ENCODE data around the gene HS3ST3B1. TPM values are rescaled to one million over a fixed set of nuclear protein-coding genes. Genes with fewer than 3 reads are reported as not detected.

HS3ST3B1 gene
- total RNA-seq, 4 donors from 2014 or later = 4.3 to 30.1 (median 15.5) TPM

DNA sequence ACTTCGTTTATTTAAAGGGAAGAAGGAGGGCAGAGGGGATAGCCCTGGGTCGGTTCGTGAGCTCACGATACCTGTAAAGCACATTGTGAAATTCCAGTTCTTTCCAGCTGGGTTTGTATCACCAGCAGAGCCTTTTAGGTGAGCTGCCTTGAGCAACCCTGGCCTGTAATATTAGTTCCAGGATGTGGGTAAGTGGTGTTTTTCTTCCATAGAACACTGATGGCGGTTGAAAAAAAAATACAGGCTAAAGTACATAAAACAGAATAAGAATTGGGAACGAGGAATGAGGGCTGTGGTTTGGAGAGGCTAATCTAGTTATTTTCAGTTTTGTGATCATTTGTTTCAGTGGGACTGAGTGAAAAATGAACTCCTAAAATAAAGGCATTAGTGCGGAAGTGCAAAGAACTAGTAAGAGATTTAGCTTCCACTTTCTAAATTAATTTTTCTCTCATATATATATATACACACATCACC is 20.6 kb downstream of the HS3ST3B1 start:
- intact Hi-C loops (cut with DNase I; ENCODE audit: low total_unique reads) = no loop called here
- no peak overlapping the region for H3K4me3 ChIP-seq (ENCODE audit: low read depth, poor library complexity, severe bottlenecking)
- 70 to 78% methylated on average over 7 of the region's 7 CpGs for WGBS, 2 donors
- no peak for TF ChIP-seq POLR2A (IDR thresholded peaks at IDR 0.05)
- TF ChIP-seq, protein P1, sequence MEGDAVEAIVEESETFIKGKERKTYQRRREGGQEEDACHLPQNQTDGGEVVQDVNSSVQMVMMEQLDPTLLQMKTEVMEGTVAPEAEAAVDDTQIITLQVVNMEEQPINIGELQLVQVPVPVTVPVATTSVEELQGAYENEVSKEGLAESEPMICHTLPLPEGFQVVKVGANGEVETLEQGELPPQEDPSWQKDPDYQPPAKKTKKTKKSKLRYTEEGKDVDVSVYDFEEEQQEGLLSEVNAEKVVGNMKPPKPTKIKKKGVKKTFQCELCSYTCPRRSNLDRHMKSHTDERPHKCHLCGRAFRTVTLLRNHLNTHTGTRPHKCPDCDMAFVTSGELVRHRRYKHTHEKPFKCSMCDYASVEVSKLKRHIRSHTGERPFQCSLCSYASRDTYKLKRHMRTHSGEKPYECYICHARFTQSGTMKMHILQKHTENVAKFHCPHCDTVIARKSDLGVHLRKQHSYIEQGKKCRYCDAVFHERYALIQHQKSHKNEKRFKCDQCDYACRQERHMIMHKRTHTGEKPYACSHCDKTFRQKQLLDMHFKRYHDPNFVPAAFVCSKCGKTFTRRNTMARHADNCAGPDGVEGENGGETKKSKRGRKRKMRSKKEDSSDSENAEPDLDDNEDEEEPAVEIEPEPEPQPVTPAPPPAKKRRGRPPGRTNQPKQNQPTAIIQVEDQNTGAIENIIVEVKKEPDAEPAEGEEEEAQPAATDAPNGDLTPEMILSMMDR (IDR thresholded peaks at IDR 0.05) = no peak
- no peak for DNase-seq (ENCODE audit: low spot score in 2 of 2)

DNA sequence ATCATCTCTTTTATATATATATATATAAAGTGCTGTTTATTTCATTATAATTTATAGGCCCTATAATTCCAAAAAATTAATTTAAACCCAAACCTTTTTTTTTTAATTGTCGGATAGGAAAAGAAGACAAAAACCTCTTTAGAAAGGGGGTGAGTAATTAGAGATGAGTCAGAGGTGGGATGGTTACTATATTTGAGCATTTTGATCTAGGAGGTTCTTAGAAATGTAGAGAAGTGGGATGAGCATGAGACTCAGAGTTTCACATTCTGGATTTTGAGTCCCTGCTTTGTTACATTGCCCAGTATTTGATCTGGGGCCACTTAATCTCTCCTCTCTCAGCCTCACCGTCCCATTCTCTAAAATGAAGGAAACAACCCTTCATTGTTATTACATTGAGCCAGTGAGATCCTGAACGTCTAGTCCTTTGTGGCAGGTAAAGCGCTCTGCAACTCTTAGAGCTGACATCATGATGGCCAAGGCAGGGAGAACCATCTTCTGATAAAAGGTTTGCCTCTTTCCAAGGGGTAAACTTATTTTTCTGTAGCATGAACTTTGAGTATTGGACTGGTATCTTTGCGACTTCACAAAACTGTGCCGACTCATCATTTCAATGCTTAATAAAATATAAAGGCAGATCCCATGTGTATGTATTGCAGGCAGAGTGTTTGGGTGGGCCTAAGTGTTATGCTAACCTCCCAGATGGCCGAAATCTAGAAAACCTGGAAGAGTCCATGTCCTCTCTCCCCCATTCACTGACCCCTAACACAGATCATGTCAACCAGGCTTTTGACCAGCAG is 21.3 kb downstream of the HS3ST3B1 start:
- whole genome bisulfite sequencing, 2 donors = 90 to 92% methylated on average over 7 of the region's 7 CpGs
- TF ChIP-seq POLR2A (IDR thresholded peaks at IDR 0.05) = no peak
- TF ChIP-seq, protein P1 (IDR thresholded peaks at IDR 0.05) = no peak
- peak in 1 of 2 donors; percentile 28 for DNase-seq (ENCODE audit: low spot score in 2 of 2)
- intact Hi-C loops (cut with DNase I; ENCODE audit: low total_unique reads) = no loop called here
- H3K4me3 ChIP-seq (ENCODE audit: low read depth, poor library complexity, severe bottlenecking) = no peak overlapping the region

DNA sequence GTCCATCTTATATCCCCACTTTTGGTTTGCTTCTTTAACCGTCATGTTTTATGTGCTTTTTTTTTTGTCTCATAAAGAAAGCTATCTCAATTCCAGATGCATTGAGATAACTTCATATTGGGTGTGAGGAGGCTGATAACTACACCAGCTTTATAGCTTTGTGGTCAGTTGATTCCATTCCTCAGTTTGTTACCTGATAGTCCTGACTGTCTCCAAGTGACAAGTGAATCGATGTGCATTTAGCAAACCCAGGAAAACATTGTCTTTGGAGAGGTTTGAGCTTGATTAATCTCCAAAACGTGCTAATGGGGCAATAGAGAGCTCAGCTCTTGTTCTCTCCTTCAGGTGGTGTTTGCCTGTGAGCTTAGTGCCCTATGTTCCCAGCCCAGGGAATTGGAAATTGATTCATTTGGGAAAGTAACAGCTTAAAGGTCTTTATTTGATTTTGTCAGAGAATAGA is 22.7 kb downstream of the HS3ST3B1 start:
- TF ChIP-seq POLR2A (IDR thresholded peaks at IDR 0.05) = no peak
- TF ChIP-seq, protein P1 (IDR thresholded peaks at IDR 0.05) = no peak
- intact Hi-C loops (cut with DNase I; ENCODE audit: low total_unique reads) = no loop called here
- no peak for DNase-seq (ENCODE audit: low spot score in 2 of 2)
- 53 to 69% methylated on average over 3 of the region's 3 CpGs for WGBS, 2 donors
- no peak overlapping the region for H3K4me3 ChIP-seq (ENCODE audit: low read depth, poor library complexity, severe bottlenecking)

DNA sequence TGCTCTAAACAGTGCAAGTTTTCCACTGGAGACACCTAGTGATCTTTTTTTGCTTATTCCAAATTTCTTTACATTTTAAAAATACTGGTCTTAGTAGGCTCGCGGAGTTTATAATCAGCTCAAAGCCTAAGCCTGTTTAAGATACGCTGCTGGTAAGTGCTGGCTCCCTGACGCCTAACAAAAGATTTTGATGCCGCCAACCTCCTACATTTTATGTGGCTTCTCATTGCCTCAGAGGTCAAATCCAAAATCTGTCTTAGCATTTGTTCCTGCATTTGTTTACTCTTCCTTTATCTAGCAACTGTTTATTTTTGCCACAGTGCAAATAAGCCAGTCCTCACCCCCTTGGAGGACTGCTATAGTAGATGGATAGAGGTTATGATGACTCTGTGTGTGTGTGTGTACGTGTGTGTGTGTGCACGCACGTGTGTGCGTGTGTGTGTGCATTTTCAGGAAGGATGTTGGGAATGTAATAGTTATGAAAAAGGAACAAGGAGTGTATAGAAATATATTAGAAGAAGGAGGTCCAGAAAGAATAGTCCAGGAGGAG is 24.8 kb downstream of the HS3ST3B1 start:
- TF ChIP-seq POLR2A (IDR thresholded peaks at IDR 0.05) = no peak
- TF ChIP-seq, protein P1 (IDR thresholded peaks at IDR 0.05) = no peak
- intact Hi-C loops (cut with DNase I; ENCODE audit: low total_unique reads) = no loop called here
- no peak overlapping the region for H3K4me3 ChIP-seq (ENCODE audit: low read depth, poor library complexity, severe bottlenecking)
- DNase-seq (ENCODE audit: low spot score in 2 of 2) = peak in 1 of 2 donors; percentile 18
- WGBS, 2 donors = 85% methylated on average over 9 of the region's 9 CpGs

DNA sequence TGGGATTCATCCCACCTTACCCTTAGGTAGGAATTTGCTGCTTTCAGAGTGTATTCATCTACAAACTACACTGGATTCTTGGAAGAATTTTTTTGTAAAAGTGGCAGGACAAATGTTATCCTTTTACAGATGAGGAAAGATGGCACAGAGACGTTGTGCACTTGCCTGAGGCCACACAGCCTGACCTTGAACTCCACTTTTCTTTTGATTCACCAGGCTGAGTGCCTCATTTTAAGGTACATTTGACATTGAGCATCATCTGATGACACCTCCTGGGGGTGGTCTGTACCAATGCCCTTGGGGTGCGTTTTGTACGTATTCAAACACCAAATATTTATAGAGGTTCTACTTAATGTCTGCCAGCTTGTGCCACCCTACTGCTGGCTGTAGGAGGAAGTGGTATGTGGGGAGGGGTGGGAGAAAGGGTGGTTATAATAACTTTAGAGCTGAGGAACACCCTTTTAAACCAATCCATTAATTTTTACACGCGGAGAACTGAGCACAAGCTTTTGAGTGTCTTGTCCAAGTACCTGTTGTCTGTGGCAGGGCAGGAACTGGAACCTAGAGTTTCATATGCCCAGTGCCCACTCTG is 29.1 kb downstream of the HS3ST3B1 start:
- no peak for TF ChIP-seq POLR2A (IDR thresholded peaks at IDR 0.05)
- TF ChIP-seq, protein P1 (IDR thresholded peaks at IDR 0.05) = no peak
- H3K4me3 ChIP-seq (ENCODE audit: low read depth, poor library complexity, severe bottlenecking) = no peak overlapping the region
- WGBS, 2 donors = 48 to 61% methylated on average over 5 of the region's 5 CpGs
- DNase-seq (ENCODE audit: low spot score in 2 of 2) = peak in 1 of 2 donors; percentile 40
- intact Hi-C loops (cut with DNase I; ENCODE audit: low total_unique reads) = no loop called here
